ENCODE data around the gene ODC1.

- TF ChIP-seq POLR2A (IDR thresholded peaks at IDR 0.05; ENCODE audit: low read depth, low read length): no peak
- no peak for TF ChIP-seq BHLHE40 (IDR thresholded peaks at IDR 0.05; ENCODE audit: low read depth, low read length)
- TF ChIP-seq, protein P1, sequence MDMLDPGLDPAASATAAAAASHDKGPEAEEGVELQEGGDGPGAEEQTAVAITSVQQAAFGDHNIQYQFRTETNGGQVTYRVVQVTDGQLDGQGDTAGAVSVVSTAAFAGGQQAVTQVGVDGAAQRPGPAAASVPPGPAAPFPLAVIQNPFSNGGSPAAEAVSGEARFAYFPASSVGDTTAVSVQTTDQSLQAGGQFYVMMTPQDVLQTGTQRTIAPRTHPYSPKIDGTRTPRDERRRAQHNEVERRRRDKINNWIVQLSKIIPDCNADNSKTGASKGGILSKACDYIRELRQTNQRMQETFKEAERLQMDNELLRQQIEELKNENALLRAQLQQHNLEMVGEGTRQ (IDR thresholded peaks at IDR 0.05; ENCODE audit: low read depth, low read length): no peak
- no peak for TF ChIP-seq RAD21 (IDR thresholded peaks at IDR 0.05; ENCODE audit: low read length)
Observed at GRCh38 chr2:10444463-10444862, 3.7 kb downstream of the ODC1 start.

Data from IMR-90 (cell line).